DOHH2 (cell line): Measurements from ENCODE around the gene CIC.

Experiments used
- EZH2phosphoT487 ChIP-seq: fragments of 200-600 bp; sonication (generic); IDR thresholded peaks from 2 replicates; pipeline ENCODE4 v1.6.1; 2017; ENCODE audit warnings: borderline replicate concordance, mild to moderate bottlenecking, antibody characterized with exemption, low read length, moderate library complexity, mixed read lengths
- TF ChIP-seq, protein P1 (sequence below): fragments of 200-600 bp; sonication (generic); IDR thresholded peaks from one replicate; pipeline ENCODE4 v1.5.1; 2014; ENCODE audit warnings: antibody characterized with exemption, mild to moderate bottlenecking, low read depth, low read length; ENCODE audit not compliant: poor library complexity, severe bottlenecking

DNA sequence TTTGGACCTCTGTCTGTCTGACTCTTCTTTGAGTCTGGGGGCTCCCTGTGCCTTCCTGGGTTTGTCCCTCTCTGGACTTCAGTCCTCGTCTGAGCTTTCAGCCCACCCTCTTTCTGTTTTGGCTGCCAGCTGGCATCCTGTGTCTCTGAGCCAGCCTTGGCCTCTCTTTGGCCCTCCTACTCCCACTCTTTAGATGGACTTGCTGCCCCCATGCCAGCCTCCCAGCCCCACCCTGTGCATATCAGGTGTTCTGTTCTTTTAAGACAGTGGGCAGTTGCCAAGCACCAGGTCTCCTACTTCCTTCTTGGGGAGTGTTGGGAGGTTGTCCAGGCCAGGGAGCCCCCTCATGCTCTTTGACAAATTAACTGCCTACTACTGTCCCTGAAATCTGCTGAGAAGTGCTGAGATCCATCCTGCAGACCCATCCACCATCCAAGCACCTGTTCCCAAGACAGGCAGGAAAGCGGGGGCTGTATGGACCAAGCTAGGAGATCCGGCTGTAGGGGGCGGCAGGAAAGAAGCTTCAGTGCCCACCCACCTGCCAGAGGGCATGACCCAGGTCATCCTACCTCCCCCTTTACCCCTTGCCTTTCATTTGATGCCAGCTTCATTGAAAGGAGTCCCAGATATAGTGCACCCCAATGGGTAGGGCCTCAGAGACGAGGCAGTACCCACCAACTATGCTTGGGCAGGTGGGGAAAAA is 9.6 kb downstream of the CIC start:
- TF ChIP-seq, protein P1, sequence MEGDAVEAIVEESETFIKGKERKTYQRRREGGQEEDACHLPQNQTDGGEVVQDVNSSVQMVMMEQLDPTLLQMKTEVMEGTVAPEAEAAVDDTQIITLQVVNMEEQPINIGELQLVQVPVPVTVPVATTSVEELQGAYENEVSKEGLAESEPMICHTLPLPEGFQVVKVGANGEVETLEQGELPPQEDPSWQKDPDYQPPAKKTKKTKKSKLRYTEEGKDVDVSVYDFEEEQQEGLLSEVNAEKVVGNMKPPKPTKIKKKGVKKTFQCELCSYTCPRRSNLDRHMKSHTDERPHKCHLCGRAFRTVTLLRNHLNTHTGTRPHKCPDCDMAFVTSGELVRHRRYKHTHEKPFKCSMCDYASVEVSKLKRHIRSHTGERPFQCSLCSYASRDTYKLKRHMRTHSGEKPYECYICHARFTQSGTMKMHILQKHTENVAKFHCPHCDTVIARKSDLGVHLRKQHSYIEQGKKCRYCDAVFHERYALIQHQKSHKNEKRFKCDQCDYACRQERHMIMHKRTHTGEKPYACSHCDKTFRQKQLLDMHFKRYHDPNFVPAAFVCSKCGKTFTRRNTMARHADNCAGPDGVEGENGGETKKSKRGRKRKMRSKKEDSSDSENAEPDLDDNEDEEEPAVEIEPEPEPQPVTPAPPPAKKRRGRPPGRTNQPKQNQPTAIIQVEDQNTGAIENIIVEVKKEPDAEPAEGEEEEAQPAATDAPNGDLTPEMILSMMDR, result no peak
- no peak for TF ChIP-seq EZH2phosphoT487
